ENCODE measurements around the gene RBM26.

RBM26 gene

DNA sequence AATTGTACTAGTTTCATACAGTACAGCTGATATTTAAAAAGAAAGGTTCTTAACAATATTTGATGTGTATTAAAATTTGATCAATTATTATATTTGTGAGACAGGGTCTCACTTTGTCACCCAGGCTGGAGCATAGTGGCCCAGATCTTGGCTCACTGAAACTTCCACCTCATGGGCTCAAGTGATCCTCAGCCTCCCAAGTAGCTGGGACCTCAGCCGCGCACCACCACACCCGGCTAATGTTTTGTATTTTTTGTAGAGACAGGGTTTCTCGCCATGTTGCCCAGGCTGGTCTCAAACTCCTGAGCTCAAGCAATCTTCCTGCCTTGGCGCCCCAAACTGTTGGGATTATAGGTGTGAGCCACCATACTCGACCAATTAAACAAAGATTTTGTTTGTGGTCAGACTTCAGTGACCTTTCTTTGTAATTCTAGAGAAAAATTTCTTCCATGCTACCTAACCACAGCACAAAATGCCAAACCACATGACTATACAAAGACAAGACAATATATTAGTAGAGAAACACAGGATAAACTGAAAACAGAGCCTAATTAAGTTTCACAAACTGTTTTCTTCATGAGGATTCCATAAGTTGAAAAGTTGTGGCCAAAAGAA is 59.6 kb downstream of the RBM26 start:
- POLR2A ChIA-PET: no interaction called here
- no peak overlapping the region for H3K4me3 ChIP-seq (ENCODE audit: low read depth, low read length)
- CTCF ChIA-PET: no interaction called here
- TF ChIP-seq, protein P1, sequence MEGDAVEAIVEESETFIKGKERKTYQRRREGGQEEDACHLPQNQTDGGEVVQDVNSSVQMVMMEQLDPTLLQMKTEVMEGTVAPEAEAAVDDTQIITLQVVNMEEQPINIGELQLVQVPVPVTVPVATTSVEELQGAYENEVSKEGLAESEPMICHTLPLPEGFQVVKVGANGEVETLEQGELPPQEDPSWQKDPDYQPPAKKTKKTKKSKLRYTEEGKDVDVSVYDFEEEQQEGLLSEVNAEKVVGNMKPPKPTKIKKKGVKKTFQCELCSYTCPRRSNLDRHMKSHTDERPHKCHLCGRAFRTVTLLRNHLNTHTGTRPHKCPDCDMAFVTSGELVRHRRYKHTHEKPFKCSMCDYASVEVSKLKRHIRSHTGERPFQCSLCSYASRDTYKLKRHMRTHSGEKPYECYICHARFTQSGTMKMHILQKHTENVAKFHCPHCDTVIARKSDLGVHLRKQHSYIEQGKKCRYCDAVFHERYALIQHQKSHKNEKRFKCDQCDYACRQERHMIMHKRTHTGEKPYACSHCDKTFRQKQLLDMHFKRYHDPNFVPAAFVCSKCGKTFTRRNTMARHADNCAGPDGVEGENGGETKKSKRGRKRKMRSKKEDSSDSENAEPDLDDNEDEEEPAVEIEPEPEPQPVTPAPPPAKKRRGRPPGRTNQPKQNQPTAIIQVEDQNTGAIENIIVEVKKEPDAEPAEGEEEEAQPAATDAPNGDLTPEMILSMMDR (IDR thresholded peaks at IDR 0.05; ENCODE audit: insufficient read depth, low read length, missing control alignments): no peak
- DNase-seq (ENCODE audit: low read depth, low spot score): no peak

GRCh38 chr13:79341202-79341601 is 64.9 kb downstream of the RBM26 start:
- TF ChIP-seq, protein P1 (IDR thresholded peaks at IDR 0.05; ENCODE audit: insufficient read depth, low read length, missing control alignments): no peak
- DNase-seq (ENCODE audit: low read depth, low spot score): no peak
- H3K4me3 ChIP-seq (ENCODE audit: low read depth, low read length): no peak overlapping the region
- POLR2A ChIA-PET: no interaction called here
- CTCF ChIA-PET: no interaction called here

DNA sequence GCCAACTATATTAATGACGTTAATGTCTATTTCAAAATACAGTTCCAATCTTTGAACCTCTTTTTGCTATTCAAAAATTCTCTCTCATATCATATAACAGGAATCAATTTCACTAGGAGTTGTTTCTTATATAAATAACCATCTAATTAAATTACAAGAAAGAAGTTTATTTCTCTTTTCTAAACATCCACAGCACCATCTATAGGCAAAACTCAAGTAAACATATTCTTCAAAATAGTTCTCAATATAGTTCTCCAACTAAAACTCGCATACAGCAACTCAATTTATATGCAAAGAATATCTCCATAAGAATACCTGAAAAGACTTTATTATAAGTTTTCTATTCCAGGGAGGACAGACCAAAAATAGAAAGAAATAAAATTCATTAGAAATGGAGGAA is 65.6 kb downstream of the RBM26 start:
- CTCF ChIA-PET: no interaction called here
- DNase-seq (ENCODE audit: low read depth, low spot score): no peak
- TF ChIP-seq, protein P1 (IDR thresholded peaks at IDR 0.05; ENCODE audit: insufficient read depth, low read length, missing control alignments): no peak
- H3K4me3 ChIP-seq (ENCODE audit: low read depth, low read length): no peak overlapping the region
- POLR2A ChIA-PET: interaction anchor here (0.6 kb wide), 1 partner anchor 44 kb away, joined by 3 read pairs; no protein-coding TSS in a partner anchor

- CTCF ChIA-PET: interaction anchor here (1.6 kb wide), 1 partner anchor 9 kb away, joined by 4 read pairs; no protein-coding TSS in a partner anchor
Observed at GRCh38 chr13:79338343-79338742, 67.7 kb downstream of the RBM26 start.

GRCh38 chr13:79336966-79337365 is 69.1 kb downstream of the RBM26 start:
- no peak for DNase-seq (ENCODE audit: low read depth, low spot score)
- TF ChIP-seq, protein P1 (IDR thresholded peaks at IDR 0.05; ENCODE audit: insufficient read depth, low read length, missing control alignments): no peak
- no peak overlapping the region for H3K4me3 ChIP-seq (ENCODE audit: low read depth, low read length)
- CTCF ChIA-PET: no interaction called here
- POLR2A ChIA-PET: no interaction called here

More at GRCh38 chr13:79338343-79338742, 67.7 kb downstream of the RBM26 start:
- no peak overlapping the region for H3K4me3 ChIP-seq (ENCODE audit: low read depth, low read length)
- POLR2A ChIA-PET: no interaction called here
- TF ChIP-seq, protein P1 (IDR thresholded peaks at IDR 0.05; ENCODE audit: insufficient read depth, low read length, missing control alignments): no peak
- no peak for DNase-seq (ENCODE audit: low read depth, low spot score)

DNA sequence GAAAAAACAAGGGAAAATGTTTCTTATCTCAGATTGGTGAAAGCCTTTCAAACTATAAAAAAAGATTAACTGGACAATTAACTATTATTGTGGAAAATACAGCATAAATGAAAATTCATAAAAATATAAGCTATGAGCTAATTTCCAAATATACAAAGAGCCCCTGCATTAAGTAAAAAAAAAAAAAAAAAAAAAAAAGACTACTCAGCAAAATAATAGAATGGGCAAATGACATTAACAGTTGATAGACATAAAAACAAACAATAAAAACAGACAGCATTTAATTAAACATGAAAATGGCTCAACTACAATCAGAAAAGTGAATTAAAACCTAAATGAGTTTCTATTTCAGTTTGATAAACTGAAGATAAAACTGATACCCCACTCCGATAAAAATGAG is 77.5 kb downstream of the RBM26 start:
- TF ChIP-seq, protein P1 (IDR thresholded peaks at IDR 0.05; ENCODE audit: insufficient read depth, low read length, missing control alignments): no peak
- H3K4me3 ChIP-seq (ENCODE audit: low read depth, low read length): no peak overlapping the region
- DNase-seq (ENCODE audit: low read depth, low spot score): no peak
- CTCF ChIA-PET: interaction anchor here (1.6 kb wide), 1 partner anchor 11 kb away, joined by 4 read pairs; no protein-coding TSS in a partner anchor
- POLR2A ChIA-PET: no interaction called here

All from AG04449 (cell line).